Glomerular visceral epithelial cell (primary cell): ENCODE measurements around the gene MORN3.
"Not testable (repeated sequence)": the region's sequence is repeated elsewhere in the genome, so short reads cannot be mapped to it uniquely, and the experiment has no call there.

Experiments
- DNase-seq: peaks from one replicate; pipeline ENCODE4 v3.0.0-alpha.2; 2016; ENCODE audit errors: extremely low spot score

MORN3 gene

GRCh38 chr12:121638298-121639202 lies 30.9 kb downstream of the MORN3 start:
- no peak for DNase-seq

DNA sequence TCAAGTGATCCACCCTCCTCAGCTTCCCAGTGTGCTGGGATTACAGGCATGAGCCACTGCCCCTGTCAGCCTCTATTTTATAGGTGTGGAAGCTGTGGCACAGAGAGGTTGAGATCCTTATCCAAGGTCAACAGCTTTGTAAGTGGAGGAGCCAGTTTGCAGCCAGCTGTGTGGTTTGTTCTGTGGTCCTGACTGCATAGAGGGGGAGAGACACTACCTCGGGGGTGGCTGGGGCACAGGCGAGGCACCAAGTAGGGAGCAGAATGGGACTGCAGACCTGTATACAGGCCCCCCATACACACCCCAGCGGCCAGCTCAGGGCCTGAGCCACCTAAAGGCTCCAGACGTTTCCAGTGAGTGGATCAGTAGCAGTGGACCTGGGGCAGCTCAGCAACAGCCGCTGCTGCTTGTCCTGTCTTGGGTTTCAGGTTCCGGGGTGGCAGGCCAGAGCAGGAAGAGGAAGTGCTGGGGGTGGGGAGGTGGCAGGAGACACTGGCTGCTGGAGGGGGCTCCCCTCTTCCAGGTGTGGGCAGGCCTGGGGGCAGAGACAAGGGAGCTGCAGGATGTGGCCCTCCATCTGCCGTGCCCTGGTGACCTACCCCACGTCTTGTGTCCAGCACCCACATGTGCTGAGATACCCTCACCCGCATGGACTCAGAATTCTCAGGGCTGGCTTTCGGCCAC lies 32.1 kb downstream of the MORN3 start:
- DNase-seq, result no peak

- no peak for DNase-seq
Measured at GRCh38 chr12:121634836-121635235, 34.6 kb downstream of the MORN3 start.

GRCh38 chr12:121633833-121634196 lies 35.6 kb downstream of the MORN3 start:
- DNase-seq, result not testable (repeated sequence)

GRCh38 chr12:121632069-121632970 lies 37.1 kb downstream of the MORN3 start:
- no peak for DNase-seq

GRCh38 chr12:121630791-121631355 lies 38.6 kb downstream of the MORN3 start:
- DNase-seq, result no peak

DNA sequence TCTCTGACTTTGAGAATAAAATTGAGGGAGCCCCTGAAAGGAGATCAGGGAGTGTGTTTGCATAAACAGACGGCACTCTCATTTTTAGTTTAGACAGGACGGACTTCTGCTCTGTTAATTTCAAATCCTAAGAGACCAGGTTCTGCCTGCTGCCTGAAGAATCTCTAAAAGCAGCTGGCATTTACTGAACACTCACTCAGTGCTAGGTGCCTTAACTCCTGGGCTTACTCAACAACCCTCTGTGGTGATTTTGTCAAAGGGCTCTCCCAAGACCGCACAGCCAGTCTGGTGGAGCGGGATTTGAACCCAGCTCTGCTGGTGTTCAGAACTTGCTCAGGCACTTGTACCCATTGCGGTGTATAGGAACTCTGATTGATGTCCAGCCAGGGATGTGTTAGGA lies 40.9 kb downstream of the MORN3 start:
- DNase-seq, result no peak

DNA sequence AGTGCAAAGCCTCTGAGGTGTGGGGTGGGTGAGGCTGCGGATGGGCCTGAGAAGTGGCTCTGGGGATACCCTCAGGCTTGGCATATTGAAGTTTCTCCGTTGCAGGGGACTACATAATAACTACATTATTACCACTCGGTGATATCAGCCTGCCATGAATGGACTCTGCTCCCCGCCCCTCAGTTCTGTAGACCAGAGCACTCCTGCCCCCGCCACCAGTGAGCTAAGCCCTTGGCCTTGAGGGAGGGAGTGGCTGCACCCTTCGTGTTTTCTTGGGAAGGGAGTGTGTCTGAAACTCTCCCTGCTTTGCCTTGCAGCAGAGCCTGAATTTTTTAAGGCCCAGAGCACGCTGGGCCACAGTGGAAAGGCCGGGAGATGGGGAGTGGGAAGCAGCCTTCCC lies 41.4 kb downstream of the MORN3 start:
- peak; percentile 20 for DNase-seq

GRCh38 chr12:121626853-121627640 lies 42.4 kb downstream of the MORN3 start:
- DNase-seq, result peak; percentile 78

DNA sequence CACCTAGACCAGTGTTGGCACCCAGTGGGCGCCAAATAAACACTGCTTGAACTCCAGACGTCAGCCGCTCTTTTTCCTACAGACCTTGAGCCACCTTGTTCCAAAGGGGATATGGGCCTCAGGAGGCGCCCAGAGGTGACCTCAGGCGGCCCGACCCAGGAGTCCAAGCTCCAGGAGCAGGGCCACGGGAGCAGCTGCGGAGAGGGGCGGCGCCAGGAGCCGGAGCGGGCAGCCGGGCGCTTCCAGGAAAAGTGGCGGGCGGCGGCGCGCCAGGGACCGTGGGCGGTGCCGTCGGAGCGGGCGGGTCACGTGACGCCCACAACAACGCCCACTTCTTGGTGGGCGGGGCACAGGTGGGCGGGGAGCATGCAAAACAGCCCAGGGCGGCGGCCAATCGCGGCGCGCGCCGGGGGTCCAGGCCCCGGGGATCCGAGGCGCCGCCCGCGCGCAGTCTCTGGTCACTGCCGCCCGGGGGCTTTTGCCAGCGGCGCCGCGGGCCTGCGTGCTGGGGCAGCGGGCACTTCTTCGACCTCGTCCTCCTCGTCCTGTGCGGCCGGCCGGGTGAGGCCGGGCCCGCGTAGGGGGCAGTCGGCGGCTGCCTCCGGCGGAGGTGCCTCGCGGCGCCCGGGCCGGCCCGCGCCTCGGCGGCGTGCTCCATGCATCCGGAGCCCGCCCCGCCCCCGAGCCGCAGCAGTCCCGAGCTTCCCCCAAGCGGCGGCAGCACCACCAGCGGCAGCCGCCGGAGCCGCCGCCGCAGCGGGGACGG lies 43.2 kb downstream of the MORN3 start, which contains the start of gene ORAI1:
TSS of gene ORAI1 (plus strand) at position 444 of the 766 bp plus-strand sequence.
- peak; percentile 95 for DNase-seq

DNA sequence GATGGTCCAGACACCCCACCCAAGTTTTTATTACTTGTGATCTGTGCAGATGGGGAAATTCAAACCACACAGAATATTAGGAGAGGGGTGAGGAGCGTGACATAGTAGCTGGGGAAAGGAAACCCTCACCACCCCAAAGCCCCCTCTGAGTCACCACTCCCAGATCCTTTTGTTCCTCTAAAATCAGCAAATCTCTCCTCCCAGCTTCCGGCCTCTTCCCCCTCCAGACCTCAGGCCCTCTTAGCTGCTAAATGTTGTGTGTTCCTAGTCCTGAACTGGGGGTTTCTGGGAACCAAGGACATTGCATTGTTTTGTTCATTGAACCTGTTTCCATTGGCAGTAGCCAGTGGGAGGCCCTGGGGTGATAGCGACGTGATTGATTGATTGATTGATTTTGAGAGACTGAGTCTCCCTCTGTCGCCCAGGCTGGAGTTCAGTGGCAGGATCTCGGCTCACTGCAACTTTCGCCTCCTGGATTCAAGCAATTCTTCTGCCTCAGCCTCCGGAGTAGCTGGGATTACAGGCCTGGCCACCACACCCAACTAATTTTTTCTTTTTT lies 49.0 kb downstream of the MORN3 start:
- no peak for DNase-seq

GRCh38 chr12:121618659-121619233 lies 50.7 kb downstream of the MORN3 start:
- no peak for DNase-seq

DNA sequence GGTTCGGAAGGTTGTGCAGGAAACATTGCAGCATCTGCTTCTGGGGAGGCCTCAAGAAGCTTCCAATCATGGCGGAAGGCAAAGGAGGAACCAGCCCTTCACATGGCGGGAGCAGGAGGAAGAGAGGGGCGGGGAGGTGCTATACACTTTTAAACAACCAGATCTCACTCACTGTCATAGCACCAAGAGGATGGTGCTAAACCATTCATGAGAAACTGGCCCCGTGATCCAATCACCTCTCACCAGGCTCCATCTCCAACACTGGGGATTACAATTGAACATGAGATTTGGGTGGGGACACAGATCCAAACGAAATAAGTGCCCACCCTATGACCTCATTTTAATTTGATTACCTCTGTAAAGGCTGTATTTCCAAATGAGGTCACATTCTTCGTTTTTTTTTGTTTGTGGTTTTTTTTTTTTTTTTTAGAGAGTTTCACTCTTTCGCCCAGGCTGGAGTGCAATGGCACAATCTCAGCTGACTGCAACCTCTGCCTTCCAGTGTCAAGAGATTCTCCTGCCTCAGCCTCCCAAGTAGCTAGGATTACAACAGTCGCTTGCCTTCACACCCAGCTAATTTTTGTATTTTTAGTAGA lies 54.5 kb downstream of the MORN3 start:
- DNase-seq, result no peak

DNA sequence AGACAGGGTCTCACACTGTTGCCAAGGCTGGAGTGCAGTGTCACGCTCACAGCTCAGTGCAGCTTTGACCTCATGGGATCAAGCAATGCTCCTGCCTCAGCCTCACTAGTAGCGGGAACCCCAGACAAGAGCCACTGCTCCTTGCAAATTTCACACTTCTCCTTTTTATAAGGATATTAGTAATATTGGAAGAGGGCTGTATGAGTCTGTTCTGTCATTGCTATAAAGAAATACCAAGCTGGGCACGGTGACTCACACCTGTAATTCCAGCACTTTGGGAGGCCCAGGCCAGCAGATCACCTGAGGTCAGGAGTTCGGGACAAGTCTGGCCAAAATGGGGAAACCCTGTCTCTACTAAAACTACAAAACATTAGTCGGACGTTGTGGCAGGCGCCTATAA lies 56.0 kb downstream of the MORN3 start:
- no peak for DNase-seq

DNA sequence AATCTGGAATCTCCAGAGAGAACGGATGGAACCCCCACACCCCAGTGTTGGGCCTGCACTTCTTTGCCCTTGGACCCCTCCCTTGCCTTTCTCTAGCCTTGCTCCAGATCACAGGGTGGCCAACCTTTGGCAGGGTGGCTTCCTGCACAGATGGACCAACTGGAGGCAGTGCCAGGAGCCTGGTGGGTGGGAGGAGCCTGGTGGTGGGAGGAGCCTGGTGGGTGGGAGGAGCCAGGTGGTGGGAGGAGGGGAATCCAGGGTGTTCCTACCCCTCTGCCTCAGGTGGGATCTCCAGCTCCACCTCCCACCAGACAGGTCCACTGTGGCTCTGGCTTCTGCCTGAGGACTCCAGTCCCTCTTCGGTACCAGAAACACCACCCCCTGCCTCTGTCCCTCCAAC lies 58.1 kb downstream of the MORN3 start:
- DNase-seq, result no peak

GRCh38 chr12:121610239-121611149 lies 59.0 kb downstream of the MORN3 start:
- DNase-seq, result no peak

- no peak for DNase-seq
Measured at GRCh38 chr12:121608301-121608700, 61.2 kb downstream of the MORN3 start.

GRCh38 chr12:121603581-121603980 lies 65.9 kb downstream of the MORN3 start:
- DNase-seq, result no peak
